ENCODE measurements around the gene EHHADH. TPM values are rescaled to one million over a fixed set of nuclear protein-coding genes. Genes with fewer than 3 reads are reported as not detected.

The EHHADH gene
- total RNA-seq, 1 experiment from 2014 or later: 20.1 TPM

DNA sequence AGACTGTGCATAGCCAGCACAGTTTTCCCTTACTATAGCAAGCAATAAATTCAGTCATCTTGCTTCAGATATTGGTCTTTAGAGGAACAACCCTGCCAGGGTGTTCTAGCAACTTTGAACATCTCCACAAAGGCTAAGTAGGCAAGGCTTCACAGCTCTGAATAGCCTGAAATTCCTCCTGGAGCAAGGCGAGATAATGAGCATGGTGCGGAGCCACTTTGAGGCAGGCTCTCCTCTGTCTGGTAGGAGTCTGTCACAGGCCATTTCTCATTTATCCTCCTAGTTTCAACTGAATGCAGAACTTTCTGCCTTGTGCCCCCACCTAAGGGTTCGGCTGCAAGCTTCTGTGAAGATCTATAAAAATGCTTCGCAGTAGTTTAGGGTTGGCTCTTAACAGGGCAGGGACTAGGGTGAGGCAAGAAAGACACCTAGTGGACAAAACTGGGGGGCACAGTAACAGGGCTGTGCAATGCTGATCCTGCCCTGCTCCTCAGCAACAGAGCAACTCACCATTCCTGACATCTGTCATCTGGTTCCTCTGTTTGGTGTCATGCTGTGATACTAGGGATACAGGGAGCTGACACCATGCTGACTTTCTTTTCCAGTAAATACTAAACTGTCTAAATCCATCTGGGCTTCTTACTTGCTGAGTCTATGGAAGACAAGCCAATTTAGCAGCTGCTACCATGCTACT, 16.6 kb upstream of the EHHADH start:
- intact Hi-C loops (cut with micrococcal nuclease; ENCODE audit: unreplicated experiment): loop anchor here (1.0 kb wide), 1 partner anchor 395 kb away; no protein-coding TSS in a partner anchor
- DNase-seq: peak; percentile 69

GRCh38 chr3:185268194-185268962, 14.5 kb upstream of the EHHADH start:
- no peaks in the 10 kb centered on the region for H3K36me3 Mint-ChIP-seq (ENCODE audit: insufficient read depth, unreplicated experiment)
- no peak overlapping the region for H3K27ac Mint-ChIP-seq (ENCODE audit: unreplicated experiment)
- H3K4me1 Mint-ChIP-seq (ENCODE audit: low read depth, unreplicated experiment): peaks cover 18% of the 10 kb centered on the region
- CTCF ChIA-PET: no interaction called here
- intact Hi-C loops (cut with micrococcal nuclease; ENCODE audit: unreplicated experiment): no loop called here
- no peak for DNase-seq
- H3K4me3 Mint-ChIP-seq (ENCODE audit: low read depth, unreplicated experiment): no peak overlapping the region
- no peaks in the 10 kb centered on the region for H3K9me3 Mint-ChIP-seq (ENCODE audit: low read depth, unreplicated experiment)
- H3K27me3 Mint-ChIP-seq (ENCODE audit: unreplicated experiment): peaks cover 8% of the 10 kb centered on the region
- no TSS peak for BruUV-seq (replicated peaks)
- no peak for TF ChIP-seq CTCF (IDR thresholded peaks at IDR 0.05; ENCODE audit: unreplicated experiment)

More for the DNA sequence above, 16.6 kb upstream of the EHHADH start:
- BruUV-seq (replicated peaks): no TSS peak
- Mint-ChIP-seq H3K4me3 (ENCODE audit: low read depth, unreplicated experiment) (no peak overlapping the region), H3K4me1 (ENCODE audit: low read depth, unreplicated experiment) (peaks cover 18% of the 10 kb centered on the region), H3K27me3 (ENCODE audit: unreplicated experiment) (peaks cover 8% of the 10 kb centered on the region), H3K9me3 (ENCODE audit: low read depth, unreplicated experiment) (no peaks in the 10 kb centered on the region), H3K36me3 (ENCODE audit: insufficient read depth, unreplicated experiment) (no peaks in the 10 kb centered on the region), H3K27ac (ENCODE audit: unreplicated experiment) (no peak overlapping the region)
- TF ChIP-seq CTCF (IDR thresholded peaks at IDR 0.05; ENCODE audit: unreplicated experiment): peak; percentile 79
- CTCF ChIA-PET: interaction anchor here (0.6 to 1.1 kb wide), 3 partner anchors 38 to 396 kb away, joined by 3 to 6 read pairs (median 4); no protein-coding TSS in a partner anchor

DNA sequence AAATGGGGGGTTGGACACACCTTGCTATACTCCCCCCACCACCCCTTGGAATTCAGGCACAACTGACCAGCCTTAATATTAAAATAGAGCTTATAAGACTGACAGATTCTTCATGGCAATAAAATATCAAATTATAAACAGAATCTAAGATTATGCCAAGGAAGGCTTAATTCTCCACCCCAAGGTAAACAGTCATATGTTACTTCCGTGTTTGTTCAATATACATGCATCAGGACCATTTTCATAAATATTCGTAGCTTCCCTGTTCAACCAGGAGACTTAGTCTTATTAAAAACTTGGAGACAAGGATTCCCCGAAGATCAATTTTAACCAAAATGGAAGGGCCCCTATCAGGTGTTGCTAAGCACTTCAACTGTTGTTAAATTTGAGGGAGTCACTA, 13.3 kb upstream of the EHHADH start:
- H3K27me3 Mint-ChIP-seq (ENCODE audit: unreplicated experiment): peaks cover 8% of the 10 kb centered on the region
- no peak overlapping the region for H3K4me3 Mint-ChIP-seq (ENCODE audit: low read depth, unreplicated experiment)
- no TSS peak for BruUV-seq (replicated peaks)
- no peak for DNase-seq
- no peaks in the 10 kb centered on the region for H3K36me3 Mint-ChIP-seq (ENCODE audit: insufficient read depth, unreplicated experiment)
- H3K27ac Mint-ChIP-seq (ENCODE audit: unreplicated experiment): no peak overlapping the region
- CTCF ChIA-PET: interaction anchor here (0.7 kb wide), 1 partner anchor 52 kb away, joined by 6 read pairs; no protein-coding TSS in a partner anchor
- no peaks in the 10 kb centered on the region for H3K9me3 Mint-ChIP-seq (ENCODE audit: low read depth, unreplicated experiment)
- intact Hi-C loops (cut with micrococcal nuclease; ENCODE audit: unreplicated experiment): no loop called here
- peaks cover 18% of the 10 kb centered on the region for H3K4me1 Mint-ChIP-seq (ENCODE audit: low read depth, unreplicated experiment)
- no peak for TF ChIP-seq CTCF (IDR thresholded peaks at IDR 0.05; ENCODE audit: unreplicated experiment)

- no TSS peak for BruUV-seq (replicated peaks)
- H3K27me3 Mint-ChIP-seq (ENCODE audit: unreplicated experiment): peaks cover under 1% of the 10 kb centered on the region
- no peak for TF ChIP-seq CTCF (IDR thresholded peaks at IDR 0.05; ENCODE audit: unreplicated experiment)
- CTCF ChIA-PET: interaction anchor here (0.8 kb wide), 1 partner anchor 155 kb away, joined by 10 read pairs; no protein-coding TSS in a partner anchor
- no peaks in the 10 kb centered on the region for H3K36me3 Mint-ChIP-seq (ENCODE audit: insufficient read depth, unreplicated experiment)
- H3K9me3 Mint-ChIP-seq (ENCODE audit: low read depth, unreplicated experiment): no peaks in the 10 kb centered on the region
- peaks cover 10% of the 10 kb centered on the region for H3K4me1 Mint-ChIP-seq (ENCODE audit: low read depth, unreplicated experiment)
- no peak overlapping the region for H3K27ac Mint-ChIP-seq (ENCODE audit: unreplicated experiment)
- intact Hi-C loops (cut with micrococcal nuclease; ENCODE audit: unreplicated experiment): no loop called here
- DNase-seq: no peak
- no peak overlapping the region for H3K4me3 Mint-ChIP-seq (ENCODE audit: low read depth, unreplicated experiment)
These were observed 11.2 kb upstream of the EHHADH start for GRCh38 chr3:185264849-185265553.

Measured in Calu3 (cell line).